H1 (cell line): Measurements from ENCODE around the gene FBXO41. TPM values are rescaled to one million over a fixed set of nuclear protein-coding genes. Genes with fewer than 3 reads are reported as not detected.

Experiments used
- CTCF ChIA-PET: fragments of 300-600 bp; sonication (Branson Sonifier 250); formaldehyde crosslinking; loops from one replicate; lab custom pipeline; 2021; ENCODE audit not compliant: partially characterized antibody; lab: Charles Lee
- POLR2A ChIA-PET: fragments of 300-600 bp; sonication (Branson Sonifier 250); formaldehyde crosslinking; loops from one replicate; lab custom pipeline; 2021; ENCODE audit warnings: inconsistent platforms; ENCODE audit not compliant: partially characterized antibody; lab: Charles Lee
- DNase-seq, 2 experiments: peaks; one replicate each; pipeline versions ENCODE4 v3.0.0 to v3.0.0-alpha.2; 2010 to 2022; ENCODE audit warnings: low spot score in 2 of 2, low read depth in 1 of 2, mixed read lengths in 1 of 2
- FAIRE-seq: peaks from 2 replicates; lab custom pipeline; 2011; peaks lifted over from hg19 to GRCh38; lab: Jason Lieb, UNC
- H2AFZ ChIP-seq: 2 replicates; pipeline ENCODE4 v1.8.1; 2012; ENCODE audit warnings: low read length, inconsistent platforms
- H2AK5ac ChIP-seq: 2 replicates; pipeline ENCODE4 v1.6.1; 2013; ENCODE audit warnings: low read depth, low read length
- H2BK120ac ChIP-seq: replicated peaks from 2 replicates; pipeline ENCODE3; 2013; ENCODE audit warnings: low read depth, low read length, inconsistent platforms
- H2BK12ac ChIP-seq: 2 replicates; pipeline ENCODE4 v1.6.1; 2013; ENCODE audit warnings: low read depth, low read length
- H2BK15ac ChIP-seq: 2 replicates; pipeline ENCODE4 v1.6.1; 2013; ENCODE audit warnings: low read length
- H2BK20ac ChIP-seq: 2 replicates; pipeline ENCODE4 v1.6.1; 2013; ENCODE audit warnings: low read length
- H2BK5ac ChIP-seq: 2 replicates; pipeline ENCODE4 v1.6.1; 2013; ENCODE audit warnings: low read depth, low read length
- H3K14ac ChIP-seq: 2 replicates; pipeline ENCODE4 v1.6.1; 2013; ENCODE audit warnings: inconsistent platforms; ENCODE audit not compliant: insufficient read length
- H3K18ac ChIP-seq: 2 replicates; pipeline ENCODE4 v1.6.1; 2013; ENCODE audit warnings: low read length; ENCODE audit errors: extremely low read depth
- H3K23ac ChIP-seq: 2 replicates; pipeline ENCODE4 v1.6.1; 2013; ENCODE audit warnings: inconsistent platforms; ENCODE audit not compliant: insufficient read length
- H3K23me2 ChIP-seq: 2 replicates; pipeline ENCODE4 v1.6.1; 2013; ENCODE audit warnings: low read depth, low read length
- H3K27ac ChIP-seq: 2 replicates; pipeline ENCODE4 v1.6.1; 2011; ENCODE audit warnings: low read depth, low read length, inconsistent platforms
- H3K27me3 ChIP-seq, 4 experiments: replicated peaks in 1 of 4; 1 replicate in 1 of 4; 2 replicates in 3 of 4; pipeline versions ENCODE4 v1.6.1 to v1.8.1; 2011 to 2013; ENCODE audit warnings: low read length in 3 of 4, mild to moderate bottlenecking in 3 of 4, inconsistent platforms in 2 of 4, mixed read lengths in 2 of 4, moderate library complexity in 1 of 4; ENCODE audit not compliant: control insufficient read depth in 3 of 4, insufficient read depth in 3 of 4; ENCODE audit errors: extremely low read depth in 1 of 4
- H3K36me3 ChIP-seq, 4 experiments: 2 replicates each; pipeline versions ENCODE4 v1.6.1 to v1.8.1; 2011 to 2013; ENCODE audit warnings: mild to moderate bottlenecking in 4 of 4, low read length in 3 of 4, moderate library complexity in 2 of 4, control low read depth in 1 of 4, inconsistent platforms in 1 of 4; ENCODE audit not compliant: insufficient read depth in 4 of 4, control insufficient read depth in 2 of 4
- H3K4ac ChIP-seq: replicated peaks from 2 replicates; pipeline ENCODE3; 2013; ENCODE audit warnings: low read length, low read depth, mixed read lengths, inconsistent platforms; ENCODE audit not compliant: insufficient read length
- H3K4me1 ChIP-seq, 4 experiments: replicated peaks in 1 of 4; 1 replicate in 1 of 4; 2 replicates in 3 of 4; pipeline versions ENCODE4 v1.6.1 to v1.8.1; 2011 to 2013; ENCODE audit warnings: low read length in 3 of 4, inconsistent platforms in 2 of 4, mixed read lengths in 1 of 4; ENCODE audit not compliant: insufficient read depth in 4 of 4, control insufficient read depth in 3 of 4
- H3K4me2 ChIP-seq, 2 experiments: 2 replicates each; pipeline versions ENCODE4 v1.6.1 to v1.8.1; 2011 to 2013; ENCODE audit warnings: low read depth in 2 of 2, low read length in 2 of 2, control low read depth in 1 of 2, inconsistent platforms in 1 of 2, mild to moderate bottlenecking in 1 of 2; ENCODE audit not compliant: insufficient read depth in 1 of 2
- H3K4me3 ChIP-seq, 4 experiments: fragments of 200-600, 300-600 bp in 1 of 4; sonication (generic), shearing (Covaris generic), sonication (Bioruptor Twin) in 1 of 4; 2 replicates each; pipeline versions ENCODE4 v1.5.1 to v1.8.1; 2011 to 2016; ENCODE audit warnings: low read length in 4 of 4, low read depth in 3 of 4, control low read depth in 2 of 4, inconsistent platforms in 2 of 4, mild to moderate bottlenecking in 2 of 4, mixed read lengths in 1 of 4, moderate library complexity in 1 of 4; ENCODE audit not compliant: insufficient read depth in 2 of 4; ENCODE audit errors: extremely low read depth in 1 of 4
- H3K56ac ChIP-seq: replicated peaks from 2 replicates; pipeline ENCODE3; 2013; ENCODE audit warnings: low read depth, mild to moderate bottlenecking, mixed read lengths, low read length, inconsistent platforms; ENCODE audit not compliant: insufficient read length
- H3K79me1 ChIP-seq: 2 replicates; pipeline ENCODE4 v1.6.1; 2013; ENCODE audit warnings: low read depth, low read length, control low read depth
- H3K79me2 ChIP-seq, 2 experiments: 2 replicates each; pipeline versions ENCODE4 v1.6.1 to v1.8.1; 2012 to 2013; ENCODE audit warnings: low read length in 2 of 2, mild to moderate bottlenecking in 2 of 2, inconsistent platforms in 1 of 2; ENCODE audit not compliant: insufficient read depth in 2 of 2, control insufficient read depth in 1 of 2
- H3K9ac ChIP-seq, 4 experiments: replicated peaks in 1 of 4; 1 replicate in 1 of 4; 2 replicates in 3 of 4; pipeline versions ENCODE4 v1.6.1 to v1.8.1; 2011 to 2013; ENCODE audit warnings: low read depth in 3 of 4, low read length in 3 of 4, control low read depth in 2 of 4, mild to moderate bottlenecking in 2 of 4, moderate library complexity in 2 of 4, inconsistent platforms in 1 of 4; ENCODE audit errors: extremely low read depth in 1 of 4
- H3K9me3 ChIP-seq, 2 experiments: 2 replicates each; pipeline versions ENCODE4 v1.6.1 to v1.8.1; 2012 to 2013; ENCODE audit warnings: mild to moderate bottlenecking in 2 of 2, moderate library complexity in 2 of 2, control low read depth in 1 of 2, inconsistent platforms in 1 of 2, low read depth in 1 of 2, low read length in 1 of 2, mixed read lengths in 1 of 2; ENCODE audit not compliant: insufficient read depth in 2 of 2
- H4K20me1 ChIP-seq, 2 experiments: replicated peaks in 1 of 2; 2 replicates each; pipeline versions ENCODE3 to v1.8.1; 2011 to 2013; ENCODE audit warnings: inconsistent platforms in 2 of 2, low read length in 2 of 2, mild to moderate bottlenecking in 1 of 2; ENCODE audit not compliant: insufficient read depth in 2 of 2, control insufficient read depth in 1 of 2
- H4K5ac ChIP-seq: 2 replicates; pipeline ENCODE4 v1.6.1; 2013; ENCODE audit warnings: low read length, low read depth, mixed read lengths, inconsistent platforms; ENCODE audit not compliant: insufficient read length
- H4K8ac ChIP-seq: 2 replicates; pipeline ENCODE4 v1.8.0; 2013; ENCODE audit warnings: mild to moderate bottlenecking, moderate library complexity, low read length, inconsistent platforms; ENCODE audit not compliant: insufficient read depth; ENCODE audit errors: extremely low read depth
- H4K91ac ChIP-seq: replicated peaks from 2 replicates; pipeline ENCODE3; 2013; ENCODE audit warnings: low read length, mixed read lengths, inconsistent platforms; ENCODE audit not compliant: insufficient read length
- CTCF ChIP-seq, 3 experiments: IDR thresholded peaks; 1 replicate in 2 of 3; 2 replicates in 1 of 3; pipeline versions ENCODE4 v1.5.1 to v1.6.1; 2011; ENCODE audit warnings: low read length in 3 of 3, mild to moderate bottlenecking in 3 of 3, inconsistent platforms in 2 of 3, low read depth in 1 of 3, moderate library complexity in 1 of 3; ENCODE audit not compliant: insufficient read depth in 1 of 3; ENCODE audit errors: control extremely low read depth in 1 of 3
- E2F6 ChIP-seq: IDR thresholded peaks from 2 replicates; pipeline ENCODE4 v1.6.1; 2012; ENCODE audit warnings: inconsistent platforms
- EP300 ChIP-seq, 2 experiments: IDR thresholded peaks; 1 replicate in 1 of 2; 2 replicates in 1 of 2; pipeline ENCODE4 v1.6.1; 2011 to 2012; ENCODE audit warnings: low read depth in 2 of 2, low read length in 2 of 2, mild to moderate bottlenecking in 2 of 2, borderline replicate concordance in 1 of 2, inconsistent platforms in 1 of 2, moderate library complexity in 1 of 2
- KDM1A ChIP-seq: fragments of 200-600, 300-600 bp; sonication (generic); IDR thresholded peaks from 2 replicates; pipeline ENCODE4 v1.7.1; 2016; ENCODE audit warnings: mild to moderate bottlenecking, low read length, borderline replicate concordance
- SAP30 ChIP-seq: fragments of 300-600 bp; sonication (generic); IDR thresholded peaks from 2 replicates; pipeline ENCODE4 v1.7.1; 2012; ENCODE audit warnings: low read length, moderate library complexity, mild to moderate bottlenecking, inconsistent platforms; ENCODE audit not compliant: insufficient read depth, insufficient replicate concordance
- SIN3A ChIP-seq, 2 experiments: IDR thresholded peaks in 1 of 2; conservative IDR thresholded peaks in 1 of 2; 2 replicates each; pipeline ENCODE4 v1.6.1; 2011 to 2012; ENCODE audit warnings: low read length in 2 of 2, improper control_type of control experiment in 1 of 2, low read depth in 1 of 2, mild to moderate bottlenecking in 1 of 2
- WGBS, 2 experiments: shearing (Covaris generic) in 1 of 2; methylation state at CpG; one replicate each; pipeline versions ENCODE4 v1.1.6 to v1.1.7; 2013 to 2015; ENCODE audit warnings: low lambda C conversion rate in 2 of 2, mixed read lengths in 2 of 2, inconsistent platforms in 1 of 2, low coverage in 1 of 2, missing lambda C conversion rate in 1 of 2; ENCODE audit not compliant: insufficient replicate concordance in 2 of 2, insufficient coverage in 1 of 2, insufficient read length in 1 of 2; ENCODE audit errors: extremely low coverage in 1 of 2, missing lambda C conversion rate in 1 of 2; 5-methylcytosine and 5-hydroxymethylcytosine counted together
- polyA plus RNA-seq, 7 experiments: library from polyadenylated mRNA; depleted of rRNA in 3 of 7; stranded (reverse) in 5 of 7; unstranded in 2 of 7; fragments of >200 nt in 5 of 7; fragments of 200-250 nt in 2 of 7; gene quantifications; 1 replicate in 5 of 7; 2 replicates in 1 of 7; 4 replicates in 1 of 7; pipeline versions ENCODE4 v1.2.1 to v1.2.3, GENCODE V29; 2011 to 2013; ENCODE audit warnings: missing spikeins in 2 of 7, mixed read lengths in 2 of 7
- total RNA-seq: library from RNA; stranded (reverse); fragmentation: NEBNext Ultra II Directional; extraction: Animal tissue kit (Norgen Biotek cat#: 25700); gene quantifications from 2 replicates; pipeline ENCODE4 v1.2.1, GENCODE V29; 2021

Gene FBXO41
- total and polyA plus RNA-seq, 2 of the 8 experiments (the other 6 are each of a cell fraction or from before 2014, with no cell fraction given): 11.2 to 14.3 TPM

- Histone ChIP-seq H3K27ac (no peak overlapping the region), H3K4me3 (no peak overlapping the region), H4K91ac (no peak overlapping the region), H3K23me2 (no peaks in the 10 kb centered on the region), H2BK20ac (no peak overlapping the region), H3K4me2 (no peak overlapping the region), H2BK120ac (no peak overlapping the region), H2BK5ac (no peak overlapping the region), H3K36me3 (peaks cover 48 to 85% (median 67%) of the 10 kb centered on the region in 4 experiments), H4K20me1 (peaks cover 6 to 21% of the 10 kb centered on the region in 2 experiments), H4K5ac (no peak overlapping the region), H3K23ac (no peak overlapping the region), H2AK5ac (no peak overlapping the region), H3K4me1 (peaks cover 0 to 7% (median 1%) of the 10 kb centered on the region in 4 experiments; a peak in 2 of 7 replicates), H3K4ac (no peak overlapping the region), H4K8ac (no peak overlapping the region), H3K79me2 (no peaks in the 10 kb centered on the region), H2AFZ (no peak overlapping the region), H3K18ac (no peak overlapping the region), H3K56ac (no peak overlapping the region), H2BK12ac (no peak overlapping the region), H3K27me3 (no peaks in the 10 kb centered on the region), H2BK15ac (no peak overlapping the region), H3K79me1 (peaks cover 2% of the 10 kb centered on the region; the same call in 1 of the 2 replicates), H3K9ac (no peak overlapping the region), H3K14ac (no peak overlapping the region), H3K9me3 (no peaks in the 10 kb centered on the region)
- POLR2A ChIA-PET: interaction anchor here (1.1 to 6.5 kb wide), 5 partner anchors 12 to 29 kb away, joined by 3 to 105 read pairs (median 3); partner anchors contain the start of genes CCT7 and PRADC1
- CTCF ChIA-PET: interaction anchor here (0.7 to 1.7 kb wide), 8 partner anchors 8 to 257 kb away, joined by 3 to 6 read pairs (median 4); no protein-coding TSS in a partner anchor
- no peak for FAIRE-seq
- WGBS, 2 experiments: 83% methylated on average over 17 of the region's 17 CpGs; no CpG with 5 or more reads in 1 of the 2 experiments
- no peak for DNase-seq
- no peak for TF ChIP-seq E2F6
- no peak for TF ChIP-seq SAP30
- TF ChIP-seq CTCF (IDR thresholded peaks at IDR 0.05; ENCODE audit: control extremely low read depth in 1 of 3, insufficient read depth in 1 of 3, low read depth in 1 of 3, low read length in 3 of 3): no peak
- no peak for TF ChIP-seq KDM1A
- no peak for TF ChIP-seq EP300 (IDR thresholded peaks at IDR 0.05; ENCODE audit: borderline replicate concordance in 1 of 2, low read depth in 2 of 2, low read length in 2 of 2)
- TF ChIP-seq SIN3A (conservative IDR thresholded peaks at IDR 0.05 in 1 of 2, IDR thresholded peaks at IDR 0.05 in 1 of 2; ENCODE audit: low read depth in 1 of 2, low read length in 2 of 2): no peak
These were observed 33.1 kb downstream of the FBXO41 start for GRCh38 chr2:73250872-73251846.
